Measurements from ENCODE around the gene PRSS2. TPM values are rescaled to one million over a fixed set of nuclear protein-coding genes. Genes with fewer than 3 reads are reported as not detected.

Gene PRSS2
- total and polyA plus RNA-seq, 9 donors, result 0.09 to 1.3 (median 1.2) TPM; not detected in 6

DNA sequence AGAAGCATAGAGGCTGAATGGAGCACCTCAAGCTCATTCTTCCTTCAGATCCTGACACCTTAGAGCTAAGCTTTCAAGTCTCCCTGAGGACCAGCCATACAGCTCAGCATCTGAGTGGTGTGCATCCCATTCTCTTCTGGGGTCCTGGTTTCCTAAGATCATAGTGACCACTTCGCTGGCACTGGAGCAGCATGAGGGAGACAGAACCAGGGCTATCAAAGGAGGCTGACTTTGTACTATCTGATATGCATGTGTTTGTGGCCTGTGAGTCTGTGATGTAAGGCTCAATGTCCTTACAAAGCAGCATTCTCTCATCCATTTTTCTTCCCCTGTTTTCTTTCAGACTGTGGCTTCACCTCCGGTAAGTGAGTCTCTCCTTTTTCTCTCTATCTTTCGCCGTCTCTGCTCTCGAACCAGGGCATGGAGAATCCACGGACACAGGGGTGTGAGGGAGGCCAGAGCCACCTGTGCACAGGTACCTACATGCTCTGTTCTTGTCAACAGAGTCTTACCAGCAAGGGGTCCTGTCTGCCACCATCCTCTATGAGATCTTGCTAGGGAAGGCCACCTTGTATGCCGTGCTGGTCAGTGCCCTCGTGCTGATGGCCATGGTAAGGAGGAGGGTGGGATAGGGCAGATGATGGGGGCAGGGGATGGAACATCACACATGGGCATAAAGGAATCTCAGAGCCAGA, 31.0 kb downstream of the PRSS2 start:
- Histone ChIP-seq H3K27ac (ENCODE audit: low read length) (no peak overlapping the region), H3K27me3 (ENCODE audit: control insufficient read depth, insufficient read depth, low read length) (peaks cover 38% of the 10 kb centered on the region)
- WGBS (ENCODE audit: insufficient coverage), result 85% methylated on average over 6 of the region's 8 CpGs

DNA sequence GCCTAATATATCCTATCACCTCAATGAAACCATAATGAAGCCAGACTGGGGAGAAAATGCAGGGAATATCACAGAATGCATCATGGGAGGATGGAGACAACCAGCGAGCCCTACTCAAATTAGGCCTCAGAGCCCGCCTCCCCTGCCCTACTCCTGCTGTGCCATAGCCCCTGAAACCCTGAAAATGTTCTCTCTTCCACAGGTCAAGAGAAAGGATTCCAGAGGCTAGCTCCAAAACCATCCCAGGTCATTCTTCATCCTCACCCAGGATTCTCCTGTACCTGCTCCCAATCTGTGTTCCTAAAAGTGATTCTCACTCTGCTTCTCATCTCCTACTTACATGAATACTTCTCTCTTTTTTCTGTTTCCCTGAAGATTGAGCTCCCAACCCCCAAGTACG, 31.5 kb downstream of the PRSS2 start:
- no peak for DNase-seq
- WGBS (ENCODE audit: insufficient coverage), result 68% methylated on average over 2 of the region's 3 CpGs
- no peak overlapping the region for H3K4me3 ChIP-seq (ENCODE audit: low read length)
- peaks cover 5% of the 10 kb centered on the region for H3K4me1 ChIP-seq (ENCODE audit: control insufficient read depth, insufficient read depth, low read length)
- H3K27ac ChIP-seq (ENCODE audit: low read length), result no peak overlapping the region
- H3K9me3 ChIP-seq (replicated peaks; ENCODE audit: control insufficient read depth, low read depth, low read length), result no peaks in the 10 kb centered on the region
- H3K27me3 ChIP-seq (ENCODE audit: control insufficient read depth, insufficient read depth, low read length), result peaks cover 33% of the 10 kb centered on the region
- no peaks in the 10 kb centered on the region for H3K36me3 ChIP-seq (ENCODE audit: control insufficient read depth, insufficient read depth, low read length)

More for the DNA sequence above, 31.0 kb downstream of the PRSS2 start:
- H3K4me3 ChIP-seq (ENCODE audit: low read length), result no peak overlapping the region
- H3K9me3 ChIP-seq (replicated peaks; ENCODE audit: control insufficient read depth, low read depth, low read length), result no peaks in the 10 kb centered on the region
- peaks cover 10% of the 10 kb centered on the region for H3K4me1 ChIP-seq (ENCODE audit: control insufficient read depth, insufficient read depth, low read length)
- no peaks in the 10 kb centered on the region for H3K36me3 ChIP-seq (ENCODE audit: control insufficient read depth, insufficient read depth, low read length)
- no peak for DNase-seq

DNA sequence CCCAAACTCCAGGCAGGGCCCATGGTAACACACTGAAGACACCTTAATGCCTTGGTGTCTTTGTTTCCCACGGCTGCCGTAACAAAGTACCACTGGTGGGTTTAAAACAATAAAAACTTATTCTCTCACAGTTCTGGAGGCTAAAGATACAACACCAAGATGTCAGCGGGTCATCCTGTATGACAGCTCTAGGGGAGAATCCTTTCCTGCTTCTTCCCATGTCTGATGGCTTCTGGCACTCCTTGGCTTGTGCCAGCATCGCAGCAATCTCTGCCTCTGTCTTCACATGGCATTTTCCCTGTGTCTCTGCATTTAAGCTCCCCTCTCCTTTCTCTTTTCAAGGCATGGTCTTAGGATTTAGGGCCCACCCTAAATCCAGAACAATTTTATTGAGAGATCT, 33.1 kb downstream of the PRSS2 start:
- Histone ChIP-seq H3K4me1 (ENCODE audit: control insufficient read depth, insufficient read depth, low read length) (no peaks in the 10 kb centered on the region), H3K4me3 (ENCODE audit: low read length) (no peak overlapping the region), H3K36me3 (ENCODE audit: control insufficient read depth, insufficient read depth, low read length) (no peaks in the 10 kb centered on the region), H3K27ac (ENCODE audit: low read length) (no peak overlapping the region), H3K27me3 (ENCODE audit: control insufficient read depth, insufficient read depth, low read length) (peaks cover 19% of the 10 kb centered on the region), H3K9me3 (replicated peaks; ENCODE audit: control insufficient read depth, low read depth, low read length) (no peaks in the 10 kb centered on the region)
- 76% methylated on average over 2 of the region's 4 CpGs for WGBS (ENCODE audit: insufficient coverage)
- DNase-seq, result no peak

DNA sequence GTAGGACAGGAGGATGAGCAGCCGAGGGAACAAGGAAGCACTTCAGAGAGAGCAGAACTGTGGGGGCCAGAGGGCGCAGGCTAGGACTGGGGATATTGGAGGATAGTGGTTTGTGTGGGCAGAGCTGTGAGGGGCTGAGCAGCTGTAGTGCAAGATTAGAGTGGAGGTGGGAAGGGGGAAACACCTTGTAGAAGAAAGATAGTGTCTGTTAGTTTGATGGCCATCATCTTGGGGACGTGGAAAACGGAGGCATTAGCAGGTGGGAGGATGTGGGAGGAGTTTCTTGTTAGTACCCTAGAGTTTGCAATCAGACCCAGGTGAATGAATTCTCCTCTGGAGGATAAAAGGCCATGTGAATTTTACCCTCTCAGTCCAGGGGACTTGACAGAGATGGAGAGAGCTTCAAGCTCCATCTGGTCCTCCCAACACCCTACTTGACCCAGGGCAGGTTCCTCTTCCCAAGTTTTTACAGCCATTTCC, 34.0 kb downstream of the PRSS2 start:
- 53% methylated on average over 4 of the region's 4 CpGs for WGBS (ENCODE audit: insufficient coverage)
- no peak overlapping the region for H3K27ac ChIP-seq (ENCODE audit: low read length)
- no peaks in the 10 kb centered on the region for H3K4me1 ChIP-seq (ENCODE audit: control insufficient read depth, insufficient read depth, low read length)
- H3K36me3 ChIP-seq (ENCODE audit: control insufficient read depth, insufficient read depth, low read length), result no peaks in the 10 kb centered on the region
- DNase-seq, result no peak
- H3K4me3 ChIP-seq (ENCODE audit: low read length), result no peak overlapping the region
- H3K9me3 ChIP-seq (replicated peaks; ENCODE audit: control insufficient read depth, low read depth, low read length), result no peaks in the 10 kb centered on the region
- H3K27me3 ChIP-seq (ENCODE audit: control insufficient read depth, insufficient read depth, low read length), result peaks cover 13% of the 10 kb centered on the region

DNA sequence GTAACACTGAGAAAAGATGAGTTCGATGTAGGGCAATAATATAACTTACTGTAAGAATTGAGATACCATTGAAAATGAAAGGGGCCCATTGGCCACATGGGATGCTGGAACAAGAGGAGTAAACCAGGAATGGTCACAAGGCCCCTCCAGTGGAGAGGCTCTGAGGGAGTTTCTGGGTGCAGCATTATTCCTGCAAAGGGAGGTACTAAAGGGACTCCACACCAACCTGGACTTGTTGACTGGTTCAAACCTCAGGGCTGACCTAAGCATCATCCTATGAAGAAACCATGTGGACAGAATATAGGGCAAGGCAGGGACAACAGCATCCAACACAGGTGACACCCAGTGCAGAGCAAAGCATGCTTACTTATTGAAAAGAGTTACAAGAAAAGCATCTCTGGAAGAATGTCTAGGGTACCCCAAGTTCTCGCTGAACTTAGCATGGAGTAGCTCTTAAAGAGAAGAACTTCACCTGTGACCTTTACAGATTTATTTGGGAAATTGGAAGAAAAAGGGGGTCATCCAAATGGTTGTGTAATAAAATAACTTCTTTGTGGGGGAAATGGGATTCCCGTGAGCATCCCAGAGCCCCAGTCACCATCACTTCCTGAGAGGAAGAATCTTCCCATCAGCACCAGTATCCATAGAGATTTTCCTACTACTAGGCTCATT, 34.7 kb downstream of the PRSS2 start:
- H3K27me3 ChIP-seq (ENCODE audit: control insufficient read depth, insufficient read depth, low read length), result peaks cover 13% of the 10 kb centered on the region
- no peaks in the 10 kb centered on the region for H3K9me3 ChIP-seq (replicated peaks; ENCODE audit: control insufficient read depth, low read depth, low read length)
- H3K4me1 ChIP-seq (ENCODE audit: control insufficient read depth, insufficient read depth, low read length), result no peaks in the 10 kb centered on the region
- no peaks in the 10 kb centered on the region for H3K36me3 ChIP-seq (ENCODE audit: control insufficient read depth, insufficient read depth, low read length)
- H3K27ac ChIP-seq (ENCODE audit: low read length), result no peak overlapping the region
- WGBS (ENCODE audit: insufficient coverage), result 80% methylated on average over 1 of the region's 3 CpGs
- H3K4me3 ChIP-seq (ENCODE audit: low read length), result no peak overlapping the region
- no peak for DNase-seq

DNA sequence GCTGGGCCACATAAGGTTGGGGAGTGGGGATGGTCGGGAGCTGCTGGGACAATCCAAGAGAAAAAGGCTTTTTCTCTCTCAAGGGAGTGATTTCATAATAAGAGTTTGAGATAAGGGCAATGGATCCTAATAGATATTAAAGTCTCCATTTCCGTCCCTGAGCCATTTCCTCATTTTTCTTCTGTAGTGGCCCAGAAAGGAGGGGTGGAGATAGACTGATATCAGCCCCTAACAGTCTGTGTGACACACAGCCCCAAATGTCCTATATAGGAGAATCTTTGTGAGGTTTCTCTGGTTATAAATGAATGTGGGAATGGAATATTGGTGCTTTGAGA, 35.2 kb downstream of the PRSS2 start:
- Histone ChIP-seq H3K36me3 (ENCODE audit: control insufficient read depth, insufficient read depth, low read length) (no peaks in the 10 kb centered on the region), H3K27me3 (ENCODE audit: control insufficient read depth, insufficient read depth, low read length) (peaks cover 9% of the 10 kb centered on the region), H3K4me1 (ENCODE audit: control insufficient read depth, insufficient read depth, low read length) (no peaks in the 10 kb centered on the region), H3K27ac (ENCODE audit: low read length) (no peak overlapping the region), H3K4me3 (ENCODE audit: low read length) (no peak overlapping the region), H3K9me3 (replicated peaks; ENCODE audit: control insufficient read depth, low read depth, low read length) (no peaks in the 10 kb centered on the region)
- WGBS (ENCODE audit: insufficient coverage), result no CpG with 5 or more reads among the region's 2 CpGs
- DNase-seq, result no peak

DNA sequence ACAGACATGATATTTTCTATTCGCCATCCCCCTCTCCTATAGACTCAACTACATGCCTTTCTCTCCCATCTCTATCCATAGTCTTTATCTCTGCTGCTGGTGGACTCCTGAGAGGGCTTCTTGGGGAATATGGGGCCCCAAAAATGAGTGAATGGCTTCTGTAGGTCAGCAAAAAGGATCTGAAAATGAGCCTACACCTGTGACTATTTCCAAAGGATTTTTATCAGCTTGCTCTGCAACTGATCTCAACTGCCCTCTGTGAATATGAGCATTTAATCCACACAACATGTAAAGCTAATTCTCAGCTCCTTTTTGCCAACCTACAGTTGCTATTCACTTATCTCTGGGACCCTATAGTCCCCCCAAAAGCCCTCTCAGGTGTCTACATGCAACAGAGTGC, 36.2 kb downstream of the PRSS2 start:
- H3K27me3 ChIP-seq (ENCODE audit: control insufficient read depth, insufficient read depth, low read length), result peaks cover 5% of the 10 kb centered on the region

DNA sequence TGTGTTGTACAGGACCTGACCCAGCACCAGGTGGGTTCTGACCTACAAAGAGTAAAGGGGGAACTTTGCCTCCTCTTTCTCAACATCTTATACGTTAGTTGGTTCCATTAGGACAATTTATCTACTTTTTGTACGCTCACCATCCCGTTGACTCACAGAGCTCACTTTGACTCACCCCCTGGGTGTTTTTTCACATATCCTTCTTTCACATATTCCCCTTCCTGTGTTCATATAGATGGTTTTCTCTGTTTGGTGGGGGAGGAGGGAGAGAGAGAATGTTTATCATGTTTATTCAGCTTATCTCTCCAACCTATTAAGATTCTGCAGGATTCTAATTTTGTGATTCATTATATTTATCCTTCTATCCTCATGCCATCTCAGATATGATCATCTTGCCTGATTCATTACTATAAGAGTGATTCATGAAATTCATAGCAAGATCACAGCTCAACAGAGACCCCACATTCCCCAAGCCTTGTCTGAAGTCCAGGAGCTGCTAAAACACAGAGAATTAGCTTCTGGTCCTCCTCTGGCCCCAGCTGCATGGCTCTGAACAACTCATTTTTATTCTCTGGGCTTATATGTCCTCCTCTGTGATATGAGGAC, 37.2 kb downstream of the PRSS2 start:
- Histone ChIP-seq H3K36me3 (ENCODE audit: control insufficient read depth, insufficient read depth, low read length) (no peaks in the 10 kb centered on the region), H3K4me3 (ENCODE audit: low read length) (no peak overlapping the region), H3K27me3 (ENCODE audit: control insufficient read depth, insufficient read depth, low read length) (peaks cover 5% of the 10 kb centered on the region), H3K27ac (ENCODE audit: low read length) (peak overlapping the region; percentile 1), H3K9me3 (replicated peaks; ENCODE audit: control insufficient read depth, low read depth, low read length) (no peaks in the 10 kb centered on the region), H3K4me1 (ENCODE audit: control insufficient read depth, insufficient read depth, low read length) (no peaks in the 10 kb centered on the region)
- 83% methylated on average over 1 of the region's 3 CpGs for WGBS (ENCODE audit: insufficient coverage)
- no peak for DNase-seq

More for the DNA sequence above, 36.2 kb downstream of the PRSS2 start:
- DNase-seq, result no peak
- Histone ChIP-seq H3K9me3 (replicated peaks; ENCODE audit: control insufficient read depth, low read depth, low read length) (no peaks in the 10 kb centered on the region), H3K27ac (ENCODE audit: low read length) (no peak overlapping the region), H3K36me3 (ENCODE audit: control insufficient read depth, insufficient read depth, low read length) (no peaks in the 10 kb centered on the region), H3K4me1 (ENCODE audit: control insufficient read depth, insufficient read depth, low read length) (no peaks in the 10 kb centered on the region), H3K4me3 (ENCODE audit: low read length) (no peak overlapping the region)
- WGBS (ENCODE audit: insufficient coverage), result no CpG with 5 or more reads among the region's 1 CpG

DNA sequence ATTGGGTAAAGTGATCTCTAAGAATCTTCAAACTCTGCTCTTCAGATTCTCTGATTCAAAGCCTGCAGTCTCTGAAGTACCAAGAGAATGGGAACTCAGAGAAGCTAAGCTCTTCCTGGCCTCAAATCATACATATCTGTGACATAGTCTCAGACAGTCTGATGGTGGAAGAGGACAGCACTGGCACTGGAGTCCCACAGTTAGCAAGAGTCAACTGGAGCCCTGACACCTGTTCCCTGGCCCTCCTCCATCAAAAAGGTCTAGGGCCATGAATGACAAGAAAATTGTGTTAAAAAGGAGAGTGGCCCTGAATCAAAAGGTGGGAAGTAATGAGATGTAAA, 37.7 kb downstream of the PRSS2 start:
- Histone ChIP-seq H3K27ac (ENCODE audit: low read length) (peak overlapping the region; percentile 1), H3K27me3 (ENCODE audit: control insufficient read depth, insufficient read depth, low read length) (peaks cover 5% of the 10 kb centered on the region), H3K9me3 (replicated peaks; ENCODE audit: control insufficient read depth, low read depth, low read length) (no peaks in the 10 kb centered on the region)

DNA sequence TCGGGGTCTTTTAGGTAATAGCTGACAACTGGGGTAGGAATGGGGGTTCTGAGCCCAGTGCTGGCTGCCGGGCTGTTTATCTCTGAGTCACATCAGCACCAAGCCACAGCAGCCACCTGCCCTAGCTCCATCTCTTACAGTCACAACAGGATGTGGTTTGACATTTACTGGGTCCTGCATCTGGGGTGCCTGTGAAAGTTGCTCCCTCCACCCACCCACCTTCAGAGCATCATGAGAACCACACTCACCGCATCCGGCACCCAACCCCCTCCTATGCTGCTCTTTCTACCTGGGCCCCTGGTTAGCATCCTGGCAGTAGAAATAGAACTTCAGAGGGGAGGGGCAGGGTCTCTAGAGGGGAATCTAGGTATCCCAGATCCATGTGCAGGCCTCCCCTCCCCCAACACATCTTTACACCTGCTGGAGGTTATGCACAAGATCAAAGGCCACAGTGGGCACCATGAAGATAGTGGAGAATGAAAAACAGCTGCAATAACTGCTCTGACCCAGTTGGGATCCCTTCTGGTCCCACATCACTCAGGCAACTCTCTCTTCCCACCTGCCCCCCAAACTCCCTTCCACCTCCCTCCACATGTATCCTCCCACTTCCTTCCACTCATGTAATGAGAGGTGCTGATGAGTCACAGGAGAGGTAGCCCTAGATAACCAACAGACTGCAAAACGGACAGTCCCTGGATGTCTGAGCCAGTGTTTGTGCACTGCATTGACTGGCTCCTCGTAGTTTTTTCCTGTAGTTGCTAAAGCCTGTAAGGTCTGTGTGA, 38.2 kb downstream of the PRSS2 start:
- Histone ChIP-seq H3K27ac (ENCODE audit: low read length) (no peak overlapping the region), H3K27me3 (ENCODE audit: control insufficient read depth, insufficient read depth, low read length) (peaks cover 5% of the 10 kb centered on the region), H3K4me1 (ENCODE audit: control insufficient read depth, insufficient read depth, low read length) (no peaks in the 10 kb centered on the region), H3K4me3 (ENCODE audit: low read length) (no peak overlapping the region), H3K9me3 (replicated peaks; ENCODE audit: control insufficient read depth, low read depth, low read length) (no peaks in the 10 kb centered on the region), H3K36me3 (ENCODE audit: control insufficient read depth, insufficient read depth, low read length) (no peaks in the 10 kb centered on the region)
- 57% methylated on average over 2 of the region's 6 CpGs for WGBS (ENCODE audit: insufficient coverage)
- DNase-seq, result peak; percentile 15

More for the DNA sequence above, 37.7 kb downstream of the PRSS2 start:
- Histone ChIP-seq H3K4me1 (ENCODE audit: control insufficient read depth, insufficient read depth, low read length) (no peaks in the 10 kb centered on the region), H3K36me3 (ENCODE audit: control insufficient read depth, insufficient read depth, low read length) (no peaks in the 10 kb centered on the region), H3K4me3 (ENCODE audit: low read length) (no peak overlapping the region)
- DNase-seq, result no peak

All from muscle of leg (tissue), 11 donors.